ENCODE data around the gene PIGA.

PIGA gene

GRCh38 chrX:15335135-15336022 is at the start of gene PIGA:
TSS of gene PIGA (minus strand) at chrX:15335523. CDS start at chrX:15331930, 3,593 bp downstream.
- H3K36me3 Mint-ChIP-seq = peaks cover 53% of the 10 kb centered on the region
- peak within 1 kb of the TSS; percentile 80 for H3K4me3 Mint-ChIP-seq
- DNase-seq (ENCODE audit: low spot score in 2 of 2) (peak; percentile 64 to 88), ATAC-seq (peak; percentile 96)
- H3K9me3 Mint-ChIP-seq = no peaks in the 10 kb centered on the region
- peaks cover 13% of the 10 kb centered on the region for H3K4me1 Mint-ChIP-seq
- H3K27ac Mint-ChIP-seq = peak within 1 kb of the TSS; percentile 95

DNA sequence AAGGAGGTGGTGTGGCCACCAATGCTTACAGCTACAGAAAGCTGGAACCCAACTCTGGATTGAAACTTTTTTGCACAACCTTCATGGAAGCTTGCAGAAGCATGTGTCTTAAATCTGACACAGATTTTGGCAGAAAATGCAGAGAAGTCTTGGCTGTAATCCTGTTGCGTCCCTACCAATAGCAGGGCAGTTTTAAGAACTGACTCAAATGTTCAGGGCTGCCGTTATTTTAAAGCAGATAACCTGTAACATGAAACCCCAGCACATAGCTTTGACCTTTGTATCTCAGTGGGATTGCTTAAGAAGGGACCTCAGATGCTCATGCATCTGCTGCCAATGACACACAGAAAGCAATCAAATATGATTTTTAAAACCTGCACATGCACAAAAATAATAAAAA is 49.0 kb upstream of the PIGA start, which contains the start of gene VEGFD:
Gene VEGFD, minus strand, starts transcription at position 110 of the 400 bp plus-strand sequence. CDS start 467 bp downstream, outside the sequence.
- H3K4me1 Mint-ChIP-seq = no peaks in the 10 kb centered on the region
- H3K9me3 Mint-ChIP-seq = no peaks in the 10 kb centered on the region
- no peaks in the 10 kb centered on the region for H3K36me3 Mint-ChIP-seq
- DNase-seq (ENCODE audit: low spot score in 2 of 2) = no peak
- H3K27ac Mint-ChIP-seq = no peak within 1 kb of the TSS
- H3K4me3 Mint-ChIP-seq = no peak within 1 kb of the TSS
- no peak for ATAC-seq

DNA sequence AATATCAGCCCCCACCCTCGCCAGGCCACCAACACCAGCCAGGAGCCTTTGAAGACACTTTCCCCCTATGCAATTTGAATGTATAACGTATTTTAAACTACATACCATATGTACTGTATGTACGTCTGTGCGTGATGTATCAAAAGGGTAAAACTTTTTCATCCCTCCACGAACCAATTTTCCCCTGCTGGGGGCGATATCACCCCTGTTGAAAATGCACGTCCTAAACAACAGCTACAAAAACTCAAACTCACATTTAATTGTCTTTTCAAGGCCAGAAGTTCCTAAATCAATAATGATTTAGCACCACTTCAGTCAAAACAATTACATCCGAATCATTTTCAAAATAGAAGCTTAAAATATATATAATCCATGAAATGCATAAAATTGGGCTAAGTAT is 47.5 kb upstream of the PIGA start:
- H3K4me3 Mint-ChIP-seq = no peak overlapping the region
- H3K36me3 Mint-ChIP-seq = no peaks in the 10 kb centered on the region
- H3K4me1 Mint-ChIP-seq = no peaks in the 10 kb centered on the region

GRCh38 chrX:15376956-15377355 is 41.6 kb upstream of the PIGA start:
- H3K36me3 Mint-ChIP-seq = no peaks in the 10 kb centered on the region
- no peak overlapping the region for H3K27ac Mint-ChIP-seq
- H3K4me1 Mint-ChIP-seq = no peaks in the 10 kb centered on the region
- no peak overlapping the region for H3K4me3 Mint-ChIP-seq
- ATAC-seq (no peak), DNase-seq (ENCODE audit: low spot score in 2 of 2) (no peak)
- no peaks in the 10 kb centered on the region for H3K9me3 Mint-ChIP-seq

More for the DNA sequence above, 47.5 kb upstream of the PIGA start:
- Mint-ChIP-seq H3K9me3 (no peaks in the 10 kb centered on the region), H3K27ac (no peak overlapping the region)
- ATAC-seq (no peak), DNase-seq (ENCODE audit: low spot score in 2 of 2) (no peak)

GRCh38 chrX:15373976-15374375 is 38.7 kb upstream of the PIGA start:
- Mint-ChIP-seq H3K36me3 (no peaks in the 10 kb centered on the region), H3K27ac (no peak overlapping the region), H3K4me1 (no peaks in the 10 kb centered on the region), H3K9me3 (no peaks in the 10 kb centered on the region), H3K4me3 (no peak overlapping the region)
- ATAC-seq = no peak
- no peak for DNase-seq (ENCODE audit: low spot score in 2 of 2)

GRCh38 chrX:15366506-15367352 is 31.4 kb upstream of the PIGA start:
- no peaks in the 10 kb centered on the region for H3K4me1 Mint-ChIP-seq
- no peak for DNase-seq (ENCODE audit: low spot score in 2 of 2)
- no peaks in the 10 kb centered on the region for H3K9me3 Mint-ChIP-seq
- no peak overlapping the region for H3K27ac Mint-ChIP-seq
- ATAC-seq = no peak
- no peaks in the 10 kb centered on the region for H3K36me3 Mint-ChIP-seq
- H3K4me3 Mint-ChIP-seq = no peak overlapping the region

GRCh38 chrX:15359701-15360100 is 24.4 kb upstream of the PIGA start:
- no peak overlapping the region for H3K4me3 Mint-ChIP-seq
- no peak for ATAC-seq
- no peaks in the 10 kb centered on the region for H3K36me3 Mint-ChIP-seq
- DNase-seq (ENCODE audit: low spot score in 2 of 2) = no peak
- no peaks in the 10 kb centered on the region for H3K4me1 Mint-ChIP-seq
- no peaks in the 10 kb centered on the region for H3K9me3 Mint-ChIP-seq
- H3K27ac Mint-ChIP-seq = no peak overlapping the region

DNA sequence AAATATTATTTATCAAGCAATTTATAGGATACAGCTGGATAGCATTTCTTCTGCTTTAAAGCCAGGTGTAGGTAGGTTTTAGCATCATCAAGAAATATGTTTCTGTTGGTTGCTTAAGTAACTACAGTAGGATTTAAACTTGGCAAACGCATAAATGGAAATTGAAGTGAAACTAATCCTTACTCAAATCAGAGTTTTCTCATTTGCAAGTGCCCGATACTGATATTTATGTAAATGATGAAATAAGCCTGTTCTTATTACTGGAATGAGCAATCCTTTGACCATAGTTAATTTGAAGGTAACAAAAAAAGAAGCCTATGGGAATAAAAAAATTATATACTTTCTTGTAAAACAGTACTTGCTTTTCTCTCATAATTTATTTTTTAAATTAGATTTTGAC is 23.2 kb upstream of the PIGA start:
- no peak overlapping the region for H3K4me3 Mint-ChIP-seq
- no peaks in the 10 kb centered on the region for H3K36me3 Mint-ChIP-seq
- ATAC-seq (no peak), DNase-seq (ENCODE audit: low spot score in 2 of 2) (no peak)
- H3K4me1 Mint-ChIP-seq = no peaks in the 10 kb centered on the region
- H3K9me3 Mint-ChIP-seq = no peaks in the 10 kb centered on the region
- no peak overlapping the region for H3K27ac Mint-ChIP-seq

GRCh38 chrX:15356444-15356843 is 21.1 kb upstream of the PIGA start:
- Mint-ChIP-seq H3K4me3 (no peak overlapping the region), H3K27ac (no peak overlapping the region), H3K36me3 (no peaks in the 10 kb centered on the region), H3K4me1 (no peaks in the 10 kb centered on the region), H3K9me3 (no peaks in the 10 kb centered on the region)
- ATAC-seq = no peak
- no peak for DNase-seq (ENCODE audit: low spot score in 2 of 2)

DNA sequence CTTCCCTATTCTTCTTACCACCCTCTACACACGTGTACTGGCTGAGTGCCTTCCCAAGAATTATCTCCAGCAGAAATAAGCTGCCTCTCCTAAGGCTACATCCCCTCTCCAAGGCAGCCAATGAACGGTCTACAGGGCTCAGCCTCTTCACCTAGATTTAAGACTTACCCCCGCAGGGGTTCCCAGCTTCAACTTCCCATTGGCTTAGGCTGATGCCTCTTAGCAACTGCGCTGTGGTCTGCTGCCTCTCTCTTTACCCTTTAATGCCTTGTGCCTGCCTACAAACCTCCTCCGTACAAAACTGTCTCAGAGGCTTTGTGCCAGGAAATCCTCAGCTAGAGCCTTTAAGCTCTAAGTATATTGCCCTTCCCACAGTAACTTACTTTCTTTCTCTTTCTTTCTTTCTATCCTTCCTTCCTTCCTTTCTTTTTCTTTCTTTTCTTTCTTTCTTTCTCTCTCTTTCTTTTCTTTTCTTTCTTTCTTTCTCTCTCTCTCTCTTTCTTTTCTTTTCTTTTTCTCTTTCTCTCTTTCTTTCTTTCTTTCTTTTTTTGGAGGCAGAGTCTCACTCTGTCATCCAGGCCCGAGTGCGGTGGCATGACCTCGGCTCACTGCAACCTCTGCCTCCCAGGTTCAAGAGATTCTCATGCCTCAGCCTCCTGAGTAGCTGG is 15.1 kb upstream of the PIGA start:
- Mint-ChIP-seq H3K9me3 (no peaks in the 10 kb centered on the region), H3K27ac (peak overlapping the region; percentile 21), H3K36me3 (no peaks in the 10 kb centered on the region), H3K4me3 (no peak overlapping the region), H3K4me1 (peaks cover 5% of the 10 kb centered on the region)
- DNase-seq (ENCODE audit: low spot score in 2 of 2) (no peak), ATAC-seq (no peak)

GRCh38 chrX:15349046-15349445 is 13.7 kb upstream of the PIGA start:
- Mint-ChIP-seq H3K27ac (no peak overlapping the region), H3K9me3 (no peaks in the 10 kb centered on the region), H3K4me3 (no peak overlapping the region), H3K4me1 (peaks cover 5% of the 10 kb centered on the region), H3K36me3 (no peaks in the 10 kb centered on the region)
- DNase-seq (ENCODE audit: low spot score in 2 of 2) (no peak), ATAC-seq (peak; percentile 43)

GRCh38 chrX:15345976-15346375 is 10.7 kb upstream of the PIGA start:
- no peaks in the 10 kb centered on the region for H3K9me3 Mint-ChIP-seq
- H3K4me3 Mint-ChIP-seq = no peak overlapping the region
- H3K4me1 Mint-ChIP-seq = peaks cover 5% of the 10 kb centered on the region
- DNase-seq (ENCODE audit: low spot score in 2 of 2) (no peak), ATAC-seq (no peak)
- H3K27ac Mint-ChIP-seq = no peak overlapping the region
- no peaks in the 10 kb centered on the region for H3K36me3 Mint-ChIP-seq

DNA sequence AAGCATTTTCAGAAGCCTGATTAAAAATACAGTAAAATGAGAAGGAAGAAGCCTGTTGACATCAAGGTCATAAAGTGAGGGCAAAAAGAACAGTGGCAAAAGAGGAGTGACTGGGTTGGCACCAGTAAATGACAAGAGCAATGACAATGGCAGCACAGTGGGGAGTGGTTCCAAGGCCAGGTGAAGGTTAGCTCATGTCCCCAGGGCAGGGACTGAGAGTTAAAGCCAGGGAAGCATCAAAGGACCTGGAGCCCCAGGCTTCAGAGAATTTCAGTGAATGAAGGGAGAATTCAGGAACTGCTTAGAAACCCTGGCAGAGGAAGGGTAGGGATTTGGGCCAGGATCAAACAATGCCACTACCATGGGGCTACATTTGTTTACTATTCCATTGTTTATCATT is 8.8 kb upstream of the PIGA start:
- no peak for ATAC-seq
- H3K4me1 Mint-ChIP-seq = no peaks in the 10 kb centered on the region
- no peaks in the 10 kb centered on the region for H3K9me3 Mint-ChIP-seq
- no peak overlapping the region for H3K27ac Mint-ChIP-seq
- DNase-seq (ENCODE audit: low spot score in 2 of 2) = no peak
- no peak overlapping the region for H3K4me3 Mint-ChIP-seq
- no peaks in the 10 kb centered on the region for H3K36me3 Mint-ChIP-seq

DNA sequence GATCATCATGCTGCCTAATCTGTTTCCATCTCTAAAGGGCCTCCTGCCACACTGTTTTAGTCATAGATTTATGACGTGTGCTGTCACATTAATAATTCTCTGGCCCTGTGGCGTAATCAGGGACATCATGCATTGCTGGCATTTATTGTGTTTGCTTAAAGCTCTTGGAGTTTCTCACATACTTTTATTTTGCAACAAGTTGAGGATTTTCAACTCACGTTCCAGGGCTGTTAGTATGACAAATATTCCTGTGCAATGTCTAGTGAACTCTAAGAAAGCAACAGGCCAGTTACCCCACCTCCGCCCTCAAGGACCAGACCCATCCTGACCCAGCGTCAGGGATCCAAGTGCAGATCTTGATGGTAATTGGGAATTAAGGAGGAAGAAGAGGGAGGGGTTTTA is 7.8 kb upstream of the PIGA start:
- Mint-ChIP-seq H3K4me3 (no peak overlapping the region), H3K4me1 (no peaks in the 10 kb centered on the region), H3K27ac (no peak overlapping the region), H3K36me3 (no peaks in the 10 kb centered on the region), H3K9me3 (no peaks in the 10 kb centered on the region)
- ATAC-seq (no peak), DNase-seq (ENCODE audit: low spot score in 2 of 2) (no peak)

GRCh38 chrX:15340867-15341266 is 5.5 kb upstream of the PIGA start:
- peaks cover 5% of the 10 kb centered on the region for H3K4me1 Mint-ChIP-seq
- H3K36me3 Mint-ChIP-seq = no peaks in the 10 kb centered on the region
- no peak for DNase-seq (ENCODE audit: low spot score in 2 of 2)
- H3K9me3 Mint-ChIP-seq = no peaks in the 10 kb centered on the region
- ATAC-seq = no peak
- H3K4me3 Mint-ChIP-seq = no peak overlapping the region
- no peak overlapping the region for H3K27ac Mint-ChIP-seq
